Measurements from ENCODE around the gene KRTAP5-5.

- TF ChIP-seq POLR2AphosphoS5 (IDR thresholded peaks at IDR 0.05; ENCODE audit: borderline replicate concordance, low read depth, low read length) (no peak), EZH2 (IDR thresholded peaks at IDR 0.05) (no peak), FOXP2 (optimal IDR thresholded peaks at IDR 0.05; ENCODE audit: control extremely low read depth, extremely low read length, insufficient read depth) (no peak)
Observed at GRCh38 chr11:1660111-1660867, 30.7 kb downstream of the KRTAP5-5 start.

Measured in SK-N-MC (cell line).